Fibroblast of the aortic adventitia (primary cell): ENCODE data around the gene URM1. TPM values are rescaled to one million over a fixed set of nuclear protein-coding genes. Genes with fewer than 3 reads are reported as not detected.
"Not testable (repeated sequence)": the region's sequence is repeated elsewhere in the genome, so short reads cannot be mapped to it uniquely, and the experiment has no call there.

Experiments
- DNase-seq: peaks from one replicate; pipeline ENCODE4 v3.0.0-alpha.2; 2010; ENCODE audit warnings: low read depth
- H3K4me3 ChIP-seq: 2 replicates; pipeline ENCODE4 v1.5.1; 2011; ENCODE audit warnings: low read depth, mild to moderate bottlenecking, control low read depth, low read length, moderate library complexity
- CTCF ChIP-seq: IDR thresholded peaks from 2 replicates; pipeline ENCODE4 v1.5.1; 2011; ENCODE audit warnings: mild to moderate bottlenecking, low read length, control low read depth, inconsistent platforms; ENCODE audit not compliant: insufficient read depth
- total RNA-seq: library from RNA; depleted of rRNA; stranded (reverse); fragments of >200 nt; gene quantifications from 2 replicates; pipeline ENCODE4 v1.2.3, GENCODE V29; 2012; ENCODE audit warnings: low replicate concordance

The URM1 gene
- total RNA-seq, 1 donor, result 33.8 TPM

GRCh38 chr9:128420651-128421481 is 49.7 kb downstream of the URM1 start, which contains the start of gene CERCAM:
CERCAM (plus strand) TSS chr9:128420857; CDS start chr9:128420878, 21 bp downstream.
- no peak for TF ChIP-seq CTCF
- H3K4me3 ChIP-seq, result peak within 1 kb of the TSS; percentile 89
- DNase-seq, result peak; percentile 24

- peak; percentile 51 for DNase-seq
Observed at GRCh38 chr9:128421482-128421996, 50.4 kb downstream of the URM1 start.

GRCh38 chr9:128422022-128422782 is 51.0 kb downstream of the URM1 start:
- not testable (repeated sequence) for DNase-seq
- peak overlapping the region; percentile 89 for H3K4me3 ChIP-seq

More at GRCh38 chr9:128421482-128421996, 50.4 kb downstream of the URM1 start:
- TF ChIP-seq CTCF, result no peak
- H3K4me3 ChIP-seq, result peak overlapping the region; percentile 89

- no peak overlapping the region for H3K4me3 ChIP-seq
- TF ChIP-seq CTCF, result no peak
- no peak for DNase-seq
Observed at GRCh38 chr9:128422783-128423150, 51.6 kb downstream of the URM1 start.

- H3K4me3 ChIP-seq, DNase-seq: not testable (repeated sequence)
Observed at GRCh38 chr9:128423356-128423755, 52.2 kb downstream of the URM1 start.

- no peak overlapping the region for H3K4me3 ChIP-seq
- no peak for DNase-seq
- no peak for TF ChIP-seq CTCF
Observed at GRCh38 chr9:128424268-128424780, 53.1 kb downstream of the URM1 start.

GRCh38 chr9:128428644-128429512 is 57.7 kb downstream of the URM1 start:
- TF ChIP-seq CTCF, result no peak
- no peak overlapping the region for H3K4me3 ChIP-seq
- DNase-seq, result no peak
